Activated CD4-positive, alpha-beta memory T cell treated with anti-CD3 and anti-CD28 coated beads, Interleukin-2, amount 10 ng/mL, durations not matched to agents 7 days and 5 days (primary cell): ENCODE results near the gene SLC6A13. TPM values are rescaled to one million over a fixed set of nuclear protein-coding genes. Genes with fewer than 3 reads are reported as not detected.

Source experiments
- CTCF ChIA-PET: fragments of 350-600 bp; sonication (Branson Sonifier 250); formaldehyde crosslinking; loops from one replicate; lab custom pipeline; 2021; ENCODE audit warnings: antibody characterized with exemption, inconsistent platforms; lab: Charles Lee
- POLR2A ChIA-PET: fragments of 350-600 bp; sonication (Branson Sonifier 250); formaldehyde crosslinking; loops from one replicate; lab custom pipeline; 2021; ENCODE audit warnings: antibody characterized with exemption; lab: Charles Lee
- DNase-seq: peaks from one replicate; pipeline ENCODE4 v3.0.0-alpha.2; 2020
- H3K27ac Mint-ChIP-seq: one replicate; pipeline ENCODE4 v1.8.0; 2021; ENCODE audit warnings: mild to moderate bottlenecking, mixed read lengths
- H3K27me3 Mint-ChIP-seq: one replicate; pipeline ENCODE4 v1.8.0; 2021; ENCODE audit warnings: mixed read lengths
- H3K36me3 Mint-ChIP-seq: one replicate; pipeline ENCODE4 v1.8.0; 2021; ENCODE audit warnings: low read depth, mixed read lengths
- H3K4me1 Mint-ChIP-seq: one replicate; pipeline ENCODE4 v1.8.0; 2021; ENCODE audit warnings: mixed read lengths
- H3K4me3 Mint-ChIP-seq: one replicate; pipeline ENCODE4 v1.8.0; 2021; ENCODE audit warnings: mild to moderate bottlenecking, mixed read lengths
- H3K9me3 Mint-ChIP-seq: one replicate; pipeline ENCODE4 v1.8.0; 2021; ENCODE audit warnings: mixed read lengths
- total RNA-seq, 2 experiments: library from RNA; stranded (reverse); gene quantifications; one replicate each; pipeline ENCODE4 v1.2.3, GENCODE V29; 2021

Gene SLC6A13
- total RNA-seq, 2 experiments from 2014 or later = not detected

GRCh38 chr12:207804-208203, 54.8 kb downstream of the SLC6A13 start:
- ChIA-PET CTCF (no interaction called here), POLR2A (no interaction called here)
- H3K4me1 Mint-ChIP-seq = peaks cover 3% of the 10 kb centered on the region
- H3K27ac Mint-ChIP-seq = no peak overlapping the region
- no peaks in the 10 kb centered on the region for H3K36me3 Mint-ChIP-seq
- H3K9me3 Mint-ChIP-seq = no peaks in the 10 kb centered on the region
- H3K4me3 Mint-ChIP-seq = no peak overlapping the region
- DNase-seq = no peak
- H3K27me3 Mint-ChIP-seq = peaks cover 32% of the 10 kb centered on the region

DNA sequence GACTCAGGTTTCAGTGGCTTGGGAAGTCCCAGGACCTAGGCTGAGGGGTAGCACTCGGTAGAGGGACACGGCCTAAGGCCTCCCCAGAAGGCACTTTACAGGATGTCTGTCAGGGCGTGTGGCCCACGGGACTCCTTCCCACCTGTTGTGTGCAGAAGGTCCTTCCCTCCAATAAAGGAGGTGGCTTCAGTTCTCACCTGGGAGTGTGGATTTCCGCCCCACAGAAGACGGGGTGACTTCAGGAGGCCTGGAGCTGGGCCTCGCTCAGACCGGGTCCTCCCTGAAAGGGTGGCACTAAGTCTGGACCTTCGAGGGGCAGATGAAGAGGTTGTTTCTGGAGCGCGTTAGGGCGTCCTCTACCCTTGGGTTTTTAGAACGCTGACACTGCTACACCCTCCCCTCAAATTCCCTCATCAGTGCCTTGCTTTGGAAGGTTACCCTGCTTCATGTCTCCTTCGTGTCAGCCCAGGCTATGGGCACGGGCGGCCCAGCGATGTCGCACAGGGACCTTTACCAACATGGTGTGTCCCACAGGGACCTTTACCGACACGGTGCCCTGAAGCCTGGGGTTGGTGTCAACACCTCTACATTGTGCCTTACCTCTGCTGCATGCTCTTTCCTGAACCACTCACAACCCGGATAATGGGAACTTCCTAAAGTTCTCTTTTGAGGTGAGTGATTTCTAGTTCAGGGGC, 55.7 kb downstream of the SLC6A13 start:
- CTCF ChIA-PET = no interaction called here
- Mint-ChIP-seq H3K27ac (no peak overlapping the region), H3K4me3 (no peak overlapping the region), H3K4me1 (peaks cover 2% of the 10 kb centered on the region), H3K9me3 (no peaks in the 10 kb centered on the region), H3K36me3 (no peaks in the 10 kb centered on the region), H3K27me3 (peaks cover 35% of the 10 kb centered on the region)
- no peak for DNase-seq
- POLR2A ChIA-PET = no interaction called here

- DNase-seq = no peak
- ChIA-PET POLR2A (no interaction called here), CTCF (no interaction called here)
- peaks cover 32% of the 10 kb centered on the region for H3K27me3 Mint-ChIP-seq
- no peak overlapping the region for H3K27ac Mint-ChIP-seq
- no peak overlapping the region for H3K4me3 Mint-ChIP-seq
- no peaks in the 10 kb centered on the region for H3K36me3 Mint-ChIP-seq
- peaks cover 2% of the 10 kb centered on the region for H3K4me1 Mint-ChIP-seq
- no peaks in the 10 kb centered on the region for H3K9me3 Mint-ChIP-seq
Measured at GRCh38 chr12:205026-205425, 57.6 kb downstream of the SLC6A13 start.

DNA sequence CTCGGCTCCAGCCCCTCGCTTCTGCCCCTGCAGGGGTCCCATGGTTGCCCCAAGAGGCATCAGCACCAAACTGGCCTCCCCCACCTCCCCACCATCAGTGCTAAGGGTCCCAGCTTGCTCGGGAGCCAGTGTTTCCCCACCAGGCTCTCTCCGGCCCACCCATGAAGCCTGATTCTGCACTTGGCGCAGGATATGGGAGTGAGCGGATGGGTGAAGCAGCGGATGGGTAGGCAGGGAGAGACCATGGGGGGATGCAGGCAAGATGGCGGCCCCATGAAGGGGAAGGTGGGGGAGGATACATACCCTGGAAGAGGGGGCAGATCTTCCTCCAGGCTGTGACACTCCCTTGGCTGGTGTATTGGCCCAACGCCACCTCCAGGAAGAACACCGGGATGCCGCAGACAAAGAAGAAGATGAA, 58.4 kb downstream of the SLC6A13 start:
- ChIA-PET POLR2A (no interaction called here), CTCF (no interaction called here)
- H3K36me3 Mint-ChIP-seq = no peaks in the 10 kb centered on the region
- no peak overlapping the region for H3K4me3 Mint-ChIP-seq
- DNase-seq = no peak
- H3K27ac Mint-ChIP-seq = no peak overlapping the region
- H3K4me1 Mint-ChIP-seq = peaks cover 2% of the 10 kb centered on the region
- H3K27me3 Mint-ChIP-seq = peaks cover 32% of the 10 kb centered on the region
- H3K9me3 Mint-ChIP-seq = no peaks in the 10 kb centered on the region

GRCh38 chr12:203462-204260, 59.0 kb downstream of the SLC6A13 start:
- peaks cover 32% of the 10 kb centered on the region for H3K27me3 Mint-ChIP-seq
- H3K4me3 Mint-ChIP-seq = no peak overlapping the region
- ChIA-PET POLR2A (no interaction called here), CTCF (no interaction called here)
- no peak overlapping the region for H3K27ac Mint-ChIP-seq
- DNase-seq = no peak
- peaks cover 2% of the 10 kb centered on the region for H3K4me1 Mint-ChIP-seq
- H3K9me3 Mint-ChIP-seq = no peaks in the 10 kb centered on the region
- H3K36me3 Mint-ChIP-seq = no peaks in the 10 kb centered on the region

GRCh38 chr12:203074-203461, 59.6 kb downstream of the SLC6A13 start:
- H3K4me1 Mint-ChIP-seq = peaks cover 2% of the 10 kb centered on the region
- no peaks in the 10 kb centered on the region for H3K36me3 Mint-ChIP-seq
- POLR2A ChIA-PET = no interaction called here
- CTCF ChIA-PET = no interaction called here
- no peak overlapping the region for H3K4me3 Mint-ChIP-seq
- no peak for DNase-seq
- H3K9me3 Mint-ChIP-seq = no peaks in the 10 kb centered on the region
- H3K27me3 Mint-ChIP-seq = peaks cover 32% of the 10 kb centered on the region
- H3K27ac Mint-ChIP-seq = no peak overlapping the region

DNA sequence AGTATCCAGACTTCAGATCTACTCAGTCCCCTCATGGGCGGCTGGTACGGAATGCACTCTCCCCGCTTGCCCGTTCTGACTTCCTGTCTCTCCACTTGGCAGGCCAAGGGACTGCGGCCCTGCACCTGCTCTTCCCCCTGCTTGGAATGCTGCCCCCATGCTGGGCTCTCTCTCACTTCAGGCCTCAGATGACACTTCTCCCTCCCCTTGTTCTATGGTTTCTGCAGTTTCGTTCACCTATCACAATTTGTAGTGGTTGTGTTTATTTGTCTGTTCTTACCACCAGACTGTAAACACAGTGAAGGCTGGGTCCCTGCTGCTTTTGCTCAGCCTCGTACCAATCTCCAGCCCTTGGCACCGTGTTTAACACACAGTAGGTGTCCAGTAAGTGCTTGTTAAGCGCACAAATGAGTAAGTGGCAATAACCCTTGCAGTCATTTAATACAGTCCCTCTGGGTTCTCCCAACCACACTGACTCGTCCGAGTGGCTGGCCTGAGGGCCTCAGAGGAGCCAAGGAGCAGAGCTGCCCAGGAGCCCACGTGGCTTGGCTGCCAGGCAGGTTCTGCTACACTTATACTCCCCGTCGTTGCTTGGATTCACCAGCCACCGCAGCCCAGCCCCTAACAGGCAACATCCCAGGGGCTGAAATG, 60.4 kb downstream of the SLC6A13 start:
- Mint-ChIP-seq H3K36me3 (no peaks in the 10 kb centered on the region), H3K27ac (no peak overlapping the region), H3K4me3 (no peak overlapping the region), H3K4me1 (peaks cover 2% of the 10 kb centered on the region), H3K27me3 (peaks cover 32% of the 10 kb centered on the region), H3K9me3 (no peaks in the 10 kb centered on the region)
- DNase-seq = no peak
- CTCF ChIA-PET = no interaction called here
- POLR2A ChIA-PET = no interaction called here

DNA sequence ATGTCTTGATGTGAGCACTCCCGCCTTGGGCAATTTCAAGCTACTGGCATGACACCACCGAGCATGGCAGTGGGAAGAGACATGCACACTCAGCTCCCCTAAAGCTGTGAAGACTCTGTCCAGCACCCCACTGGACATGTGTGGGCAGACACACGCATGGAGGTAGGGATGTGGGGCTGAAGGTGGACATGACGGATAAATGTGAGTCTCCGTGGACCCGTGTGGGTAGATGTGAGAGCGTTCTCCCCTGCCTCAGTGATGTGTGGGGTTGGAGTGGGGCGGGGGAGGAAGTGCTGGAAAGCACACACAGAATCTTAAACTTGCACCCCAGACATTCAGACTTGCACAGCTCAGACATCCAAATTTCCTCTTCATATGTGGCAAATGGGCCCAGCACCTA, 61.3 kb downstream of the SLC6A13 start:
- CTCF ChIA-PET = no interaction called here
- POLR2A ChIA-PET = no interaction called here
- H3K27ac Mint-ChIP-seq = no peak overlapping the region
- H3K4me1 Mint-ChIP-seq = peaks cover 2% of the 10 kb centered on the region
- no peaks in the 10 kb centered on the region for H3K9me3 Mint-ChIP-seq
- H3K36me3 Mint-ChIP-seq = no peaks in the 10 kb centered on the region
- H3K4me3 Mint-ChIP-seq = no peak overlapping the region
- H3K27me3 Mint-ChIP-seq = peaks cover 31% of the 10 kb centered on the region
- no peak for DNase-seq

GRCh38 chr12:198705-199104, 63.9 kb downstream of the SLC6A13 start:
- no peak for DNase-seq
- POLR2A ChIA-PET = no interaction called here
- Mint-ChIP-seq H3K36me3 (no peaks in the 10 kb centered on the region), H3K27me3 (peaks cover 16% of the 10 kb centered on the region), H3K4me3 (no peak overlapping the region), H3K9me3 (no peaks in the 10 kb centered on the region), H3K27ac (no peak overlapping the region), H3K4me1 (peaks cover 2% of the 10 kb centered on the region)
- CTCF ChIA-PET = no interaction called here

GRCh38 chr12:197911-198695, 64.5 kb downstream of the SLC6A13 start:
- H3K27me3 Mint-ChIP-seq = peaks cover 16% of the 10 kb centered on the region
- POLR2A ChIA-PET = no interaction called here
- CTCF ChIA-PET = no interaction called here
- no peak overlapping the region for H3K27ac Mint-ChIP-seq
- no peak for DNase-seq
- no peak overlapping the region for H3K4me3 Mint-ChIP-seq
- no peaks in the 10 kb centered on the region for H3K36me3 Mint-ChIP-seq
- peaks cover 2% of the 10 kb centered on the region for H3K4me1 Mint-ChIP-seq
- H3K9me3 Mint-ChIP-seq = no peaks in the 10 kb centered on the region

DNA sequence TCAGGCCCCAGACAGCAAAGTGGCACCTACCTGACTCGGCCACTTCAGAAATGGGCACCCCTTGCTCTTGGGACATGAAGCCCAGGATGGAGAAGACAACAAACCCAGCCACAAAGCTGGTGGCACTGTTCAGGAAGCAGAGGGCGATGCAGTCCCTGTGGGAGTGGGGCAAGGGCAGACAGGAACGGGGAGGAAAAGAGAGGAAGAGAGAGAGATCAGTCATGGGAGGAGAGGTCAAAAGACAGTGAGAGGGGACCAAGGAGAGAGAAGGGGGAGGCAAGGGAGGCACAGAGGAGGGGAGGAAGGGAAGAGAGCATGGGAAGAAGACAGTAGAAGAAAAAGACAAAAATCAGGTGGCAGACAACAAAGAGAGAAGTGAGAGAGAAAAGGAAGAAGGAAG, 65.3 kb downstream of the SLC6A13 start:
- no peak for DNase-seq
- Mint-ChIP-seq H3K27ac (no peak overlapping the region), H3K36me3 (no peaks in the 10 kb centered on the region), H3K27me3 (peaks cover 11% of the 10 kb centered on the region), H3K9me3 (no peaks in the 10 kb centered on the region), H3K4me3 (no peak overlapping the region), H3K4me1 (no peaks in the 10 kb centered on the region)
- CTCF ChIA-PET = no interaction called here
- POLR2A ChIA-PET = no interaction called here

- DNase-seq = no peak
- H3K9me3 Mint-ChIP-seq = no peaks in the 10 kb centered on the region
- H3K27ac Mint-ChIP-seq = no peak overlapping the region
- no peaks in the 10 kb centered on the region for H3K4me1 Mint-ChIP-seq
- ChIA-PET POLR2A (no interaction called here), CTCF (no interaction called here)
- no peaks in the 10 kb centered on the region for H3K36me3 Mint-ChIP-seq
- peaks cover 6% of the 10 kb centered on the region for H3K27me3 Mint-ChIP-seq
- no peak overlapping the region for H3K4me3 Mint-ChIP-seq
Measured at GRCh38 chr12:196436-196835, 66.2 kb downstream of the SLC6A13 start.

GRCh38 chr12:195951-196350, 66.7 kb downstream of the SLC6A13 start:
- POLR2A ChIA-PET = no interaction called here
- Mint-ChIP-seq H3K4me1 (no peaks in the 10 kb centered on the region), H3K27ac (no peak overlapping the region), H3K27me3 (peaks cover 1% of the 10 kb centered on the region), H3K9me3 (no peaks in the 10 kb centered on the region), H3K4me3 (no peak overlapping the region), H3K36me3 (no peaks in the 10 kb centered on the region)
- no peak for DNase-seq
- CTCF ChIA-PET = no interaction called here
